ENCODE data around the gene PLOD3.

Gene PLOD3

DNA sequence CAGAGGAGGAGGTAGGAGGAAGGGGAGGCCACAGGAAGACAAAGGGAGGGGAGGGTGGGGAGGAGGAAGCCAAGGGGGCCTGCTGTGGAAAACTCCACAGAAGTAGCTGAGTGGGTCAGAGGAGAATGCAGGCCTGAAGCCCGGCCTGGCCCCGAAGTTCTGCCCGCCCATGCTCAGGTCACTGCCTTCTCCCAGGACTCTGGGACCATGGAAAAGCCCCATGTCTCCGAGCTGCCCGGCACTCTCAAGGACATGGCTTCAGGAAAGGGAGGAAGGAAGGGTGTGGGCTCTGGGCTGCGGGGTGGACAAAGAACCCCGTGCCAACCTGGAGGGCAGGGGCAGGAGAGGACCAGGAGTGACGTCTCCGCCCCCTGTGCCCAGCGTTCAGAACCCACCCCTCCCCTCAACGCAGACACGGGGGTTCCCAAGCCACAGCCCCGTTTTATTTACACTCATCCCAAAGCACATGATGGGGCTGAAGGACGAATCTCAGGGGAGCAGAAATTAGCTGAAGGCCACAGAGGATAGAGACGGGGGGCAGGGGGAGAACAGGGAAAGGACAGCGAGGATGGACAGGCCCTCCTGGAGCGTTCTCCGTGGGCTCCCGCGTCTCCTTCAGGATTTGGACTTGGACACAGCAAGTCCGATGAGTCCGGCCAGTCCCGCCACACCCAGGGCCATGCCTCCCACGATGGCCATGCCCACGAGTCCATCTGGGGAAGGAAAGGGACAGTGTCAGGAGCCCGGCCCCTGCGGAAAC, 22.0 kb upstream of the PLOD3 start:
- no peak for DNase-seq (ENCODE audit: low read depth, low spot score)
- POLR2A ChIA-PET = no interaction called here
- H3K4me3 ChIP-seq (ENCODE audit: low read depth, low read length) = no peak overlapping the region
- CTCF ChIA-PET = interaction anchor here (1.7 to 3.0 kb wide), 2 partner anchors 47 to 95 kb away, joined by 8 to 13 read pairs; no protein-coding TSS in a partner anchor
- TF ChIP-seq, protein P1, sequence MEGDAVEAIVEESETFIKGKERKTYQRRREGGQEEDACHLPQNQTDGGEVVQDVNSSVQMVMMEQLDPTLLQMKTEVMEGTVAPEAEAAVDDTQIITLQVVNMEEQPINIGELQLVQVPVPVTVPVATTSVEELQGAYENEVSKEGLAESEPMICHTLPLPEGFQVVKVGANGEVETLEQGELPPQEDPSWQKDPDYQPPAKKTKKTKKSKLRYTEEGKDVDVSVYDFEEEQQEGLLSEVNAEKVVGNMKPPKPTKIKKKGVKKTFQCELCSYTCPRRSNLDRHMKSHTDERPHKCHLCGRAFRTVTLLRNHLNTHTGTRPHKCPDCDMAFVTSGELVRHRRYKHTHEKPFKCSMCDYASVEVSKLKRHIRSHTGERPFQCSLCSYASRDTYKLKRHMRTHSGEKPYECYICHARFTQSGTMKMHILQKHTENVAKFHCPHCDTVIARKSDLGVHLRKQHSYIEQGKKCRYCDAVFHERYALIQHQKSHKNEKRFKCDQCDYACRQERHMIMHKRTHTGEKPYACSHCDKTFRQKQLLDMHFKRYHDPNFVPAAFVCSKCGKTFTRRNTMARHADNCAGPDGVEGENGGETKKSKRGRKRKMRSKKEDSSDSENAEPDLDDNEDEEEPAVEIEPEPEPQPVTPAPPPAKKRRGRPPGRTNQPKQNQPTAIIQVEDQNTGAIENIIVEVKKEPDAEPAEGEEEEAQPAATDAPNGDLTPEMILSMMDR (IDR thresholded peaks at IDR 0.05; ENCODE audit: insufficient read depth, low read length, missing control alignments) = no peak

DNA sequence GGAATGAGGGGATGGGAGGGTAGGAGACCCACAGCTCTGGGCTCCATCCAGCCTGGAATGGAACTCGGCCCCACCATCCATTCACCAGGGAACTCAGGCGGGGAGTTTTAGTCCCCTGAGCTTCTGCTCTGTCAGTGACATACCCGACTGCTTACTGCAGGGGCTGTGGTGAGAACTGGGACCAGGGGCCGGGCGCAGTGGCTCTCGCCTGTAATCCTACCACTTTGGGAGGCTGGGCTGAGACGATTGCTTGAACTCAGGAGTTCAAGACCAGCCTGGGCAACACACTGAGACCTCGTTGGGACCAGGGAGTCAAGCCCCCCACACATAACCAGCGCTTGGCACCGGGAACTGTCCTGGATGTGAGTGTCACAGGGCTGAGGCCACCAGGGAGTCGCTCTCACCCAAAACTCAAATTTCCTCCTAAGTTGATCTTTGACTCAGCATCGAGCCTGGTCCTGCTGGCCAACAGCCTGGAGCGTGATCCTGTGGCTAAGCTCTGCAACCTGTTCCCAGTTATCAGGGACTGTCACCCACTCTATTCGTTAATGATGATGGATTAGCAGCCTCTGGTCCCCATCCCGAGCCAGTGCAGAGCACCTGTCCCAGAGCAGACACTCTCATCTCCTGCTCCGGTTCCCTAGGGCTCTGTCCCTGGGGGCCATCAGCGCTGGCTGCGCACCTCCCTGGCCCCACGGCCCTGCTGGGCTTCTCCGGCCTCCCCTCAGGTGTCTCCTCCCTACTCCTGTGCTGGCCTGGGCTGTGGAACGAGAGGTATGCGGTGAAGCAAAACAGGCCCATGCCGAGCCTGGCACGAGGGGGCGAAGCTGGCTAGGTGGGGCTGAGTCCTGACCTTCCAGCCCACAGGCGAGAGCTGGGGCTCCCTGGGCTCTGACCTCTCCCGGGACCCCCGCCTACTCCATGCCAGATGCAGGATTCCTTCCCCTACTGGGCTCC, 21.1 kb upstream of the PLOD3 start:
- H3K4me3 ChIP-seq (ENCODE audit: low read depth, low read length) = no peak overlapping the region
- TF ChIP-seq, protein P1 (IDR thresholded peaks at IDR 0.05; ENCODE audit: insufficient read depth, low read length, missing control alignments) = no peak
- DNase-seq (ENCODE audit: low read depth, low spot score) = no peak
- POLR2A ChIA-PET = interaction anchor here (0.9 kb wide), 1 partner anchor 12 kb away, joined by 4 read pairs; no protein-coding TSS in a partner anchor
- CTCF ChIA-PET = interaction anchor here (0.8 to 3.0 kb wide), 3 partner anchors 20 to 94 kb away, joined by 3 to 13 read pairs (median 8); partner anchors contain the start of gene ZNHIT1

DNA sequence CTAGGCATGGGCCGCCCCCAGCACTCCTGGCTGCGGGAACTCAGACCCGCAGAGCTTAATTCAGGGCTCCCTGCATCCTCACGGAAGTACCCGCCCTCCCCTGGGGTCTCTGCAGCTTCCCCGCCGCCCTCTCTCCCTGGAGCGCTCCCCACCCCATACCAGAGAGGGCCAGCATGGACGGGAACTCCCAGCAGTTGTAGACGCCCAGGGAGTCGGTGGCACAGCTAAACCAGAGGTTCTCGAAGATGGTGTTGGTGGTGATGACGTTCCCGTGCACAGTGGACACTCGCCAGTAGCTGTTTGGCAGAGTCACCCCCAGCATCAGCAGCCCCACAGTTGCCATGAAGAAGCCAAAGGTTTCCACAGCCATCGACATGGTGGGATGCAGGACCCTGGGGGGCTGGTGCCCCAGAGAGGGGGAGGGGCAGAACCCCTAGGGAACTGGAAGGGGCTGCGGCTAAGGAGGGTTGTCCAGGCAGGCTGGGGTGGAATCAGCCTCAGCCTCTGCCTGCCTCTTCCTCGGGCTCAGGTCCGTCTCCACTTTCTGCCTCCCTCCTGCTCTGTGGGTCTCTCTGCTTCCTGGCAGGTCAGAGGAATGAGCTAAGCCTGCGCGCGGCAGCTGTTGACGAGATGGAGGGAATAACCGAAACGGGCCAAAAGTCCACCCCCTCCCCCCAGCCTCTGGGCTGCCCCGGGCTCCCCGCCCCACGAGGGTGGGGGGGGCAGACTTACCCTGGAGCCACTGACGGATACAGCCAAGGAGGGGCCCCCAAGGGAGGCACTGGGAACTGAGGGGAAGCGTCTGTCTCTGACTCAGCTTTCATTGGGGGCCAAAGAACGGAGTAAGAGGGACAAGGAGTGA, 20.1 kb upstream of the PLOD3 start, which contains the start of gene CLDN15:
CLDN15 (minus strand) TSS at position 597 of the 862 bp plus-strand sequence; CDS start at position 376, 221 bp downstream.
- TF ChIP-seq, protein P1 (IDR thresholded peaks at IDR 0.05; ENCODE audit: insufficient read depth, low read length, missing control alignments) = no peak
- CTCF ChIA-PET = interaction anchor here (0.8 to 3.0 kb wide), 3 partner anchors 9 to 93 kb away, joined by 3 to 13 read pairs (median 4); partner anchors contain the start of gene ZNHIT1
- no peak for DNase-seq (ENCODE audit: low read depth, low spot score)
- H3K4me3 ChIP-seq (ENCODE audit: low read depth, low read length) = no peak within 1 kb of the TSS
- POLR2A ChIA-PET = interaction anchor here (0.9 kb wide), 1 partner anchor 11 kb away, joined by 4 read pairs; no protein-coding TSS in a partner anchor

DNA sequence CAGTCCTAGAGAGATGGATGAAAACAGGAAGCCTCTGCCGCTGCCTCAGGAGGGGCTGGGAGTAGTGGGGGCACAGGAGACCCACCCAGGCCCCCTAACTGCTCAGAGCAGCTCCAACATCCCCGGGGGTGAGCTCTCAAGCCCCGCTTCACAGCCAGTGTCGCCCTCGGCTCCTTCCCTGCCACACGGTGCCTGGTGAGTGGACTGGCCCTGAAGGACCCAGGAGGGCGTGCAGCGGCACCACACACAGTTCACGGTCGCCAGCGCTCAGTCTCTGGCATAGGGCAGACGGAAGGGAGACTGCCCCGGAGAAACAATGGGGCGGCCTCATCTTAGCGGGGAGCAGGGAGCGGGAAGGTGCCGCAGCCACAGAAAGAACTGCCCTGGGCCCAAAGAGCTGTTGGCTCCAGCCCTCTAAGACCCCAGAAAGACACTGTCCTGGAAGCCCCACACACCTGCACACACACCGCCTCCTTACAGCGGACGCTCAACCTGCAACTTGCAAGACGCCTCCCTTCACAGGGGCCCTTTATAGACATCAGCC, 19.0 kb upstream of the PLOD3 start:
- no peak for DNase-seq (ENCODE audit: low read depth, low spot score)
- no peak overlapping the region for H3K4me3 ChIP-seq (ENCODE audit: low read depth, low read length)
- TF ChIP-seq, protein P1 (IDR thresholded peaks at IDR 0.05; ENCODE audit: insufficient read depth, low read length, missing control alignments) = no peak
- ChIA-PET CTCF (interaction anchor here (1.4 to 7.7 kb wide), 3 partner anchors 8 to 92 kb away, joined by 4 to 64 read pairs (median 13); partner anchors contain the start of gene FIS1), POLR2A (interaction anchor here (0.6 kb wide), 1 partner anchor 9 kb away, joined by 3 read pairs; no protein-coding TSS in a partner anchor)

DNA sequence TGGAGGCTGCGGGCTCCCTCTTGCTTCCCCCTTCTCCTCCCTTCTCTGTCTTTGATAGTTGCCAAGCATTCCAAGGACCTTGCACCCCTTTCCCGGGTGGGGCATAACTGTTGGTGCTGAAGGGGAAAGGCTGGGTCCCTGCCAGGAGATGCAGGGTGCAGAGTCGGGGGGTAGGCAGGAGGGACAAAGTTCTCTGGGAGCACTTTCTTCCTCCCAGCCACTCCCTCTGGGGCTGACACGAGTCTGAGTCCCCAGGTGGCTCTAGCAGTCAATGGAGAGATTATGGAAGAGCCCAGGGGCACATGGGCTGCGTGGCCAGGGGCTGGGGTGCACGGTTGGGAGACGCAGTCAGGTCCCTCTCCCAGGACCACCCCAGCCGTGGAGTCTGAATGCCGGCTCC, 18.1 kb upstream of the PLOD3 start:
- TF ChIP-seq, protein P1 (IDR thresholded peaks at IDR 0.05; ENCODE audit: insufficient read depth, low read length, missing control alignments) = no peak
- ChIA-PET CTCF (interaction anchor here (0.7 to 7.7 kb wide), 4 partner anchors 9 to 91 kb away, joined by 3 to 64 read pairs (median 6); partner anchors contain the start of gene FIS1), POLR2A (interaction anchor here (0.6 to 0.7 kb wide), 2 partner anchors 10 to 17 kb away, joined by 3 read pairs; partner anchors contain the start of gene ZNHIT1)
- no peak for DNase-seq (ENCODE audit: low read depth, low spot score)
- H3K4me3 ChIP-seq (ENCODE audit: low read depth, low read length) = no peak overlapping the region
